Purkinje cell (primary cell): Measurements from ENCODE around the gene BTNL3. TPM values are rescaled to one million over a fixed set of nuclear protein-coding genes. Genes with fewer than 3 reads are reported as not detected.

Source experiments
- polyA plus RNA-seq: library from polyadenylated mRNA; unstranded; fragments of >200 nt; fragmentation: Nextera tagmentation; gene quantifications from 2 replicates; pipeline ENCODE4 v1.2.1, GENCODE V29; 2014

Gene BTNL3
- polyA plus RNA-seq: not detected in 2 replicates

DNA sequence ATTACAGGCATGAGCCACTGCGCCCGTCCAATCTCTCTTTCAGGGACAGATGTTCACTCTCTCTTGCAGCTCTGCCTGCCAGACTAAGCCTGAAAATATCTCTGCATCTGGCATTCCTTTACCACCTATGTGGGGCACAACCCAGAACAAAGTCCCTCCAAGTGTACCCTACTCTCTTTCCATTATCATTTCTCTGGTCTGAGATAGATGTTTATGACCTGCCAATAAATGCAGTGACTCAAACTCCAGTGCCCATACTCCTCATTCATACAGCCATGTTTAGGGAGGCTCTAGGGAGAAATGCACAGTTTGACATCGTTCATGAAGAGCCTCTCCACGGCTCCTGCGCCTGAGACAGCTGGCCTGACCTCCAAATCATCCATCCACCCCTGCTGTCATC lies at the start of gene BTNL3:
TSS of gene BTNL3 (plus strand) at position 255 of the 400 bp plus-strand sequence. CDS start 183 bp downstream, outside the sequence.

DNA sequence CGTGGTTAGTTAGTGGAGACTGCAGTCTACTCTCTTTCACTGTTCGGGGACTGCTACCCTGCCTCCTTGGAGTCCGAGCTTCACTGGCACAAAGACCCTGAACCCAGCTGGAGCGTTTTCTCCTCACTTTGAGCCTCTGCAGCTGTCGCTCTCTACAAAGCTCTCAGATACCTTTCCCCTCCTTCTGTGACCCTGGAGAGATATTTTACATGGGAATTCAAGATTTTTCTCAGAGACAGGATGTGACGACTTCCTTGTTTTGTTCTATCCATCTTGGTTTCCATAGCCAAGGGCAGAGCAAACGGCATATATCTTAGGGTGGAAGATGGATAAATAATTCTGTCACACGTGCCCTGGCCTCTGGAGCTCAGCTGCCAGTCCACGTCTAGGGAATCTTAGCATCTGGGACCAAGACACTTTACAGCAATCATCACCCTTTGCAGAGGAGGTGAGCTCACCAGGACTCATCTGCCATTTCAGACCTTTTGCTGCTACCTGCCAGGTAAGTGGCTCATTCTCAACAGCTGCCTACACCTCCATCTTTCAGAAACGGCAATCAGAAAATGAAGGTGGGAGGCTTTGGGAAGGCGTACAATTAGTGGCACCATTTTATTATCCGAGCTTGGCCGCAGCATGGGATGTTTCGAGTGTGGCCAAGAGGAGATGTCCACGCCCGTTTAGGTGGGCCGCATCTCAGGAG lies 51.4 kb downstream of the BTNL3 start, which contains the start of gene BTNL9:
TSS of gene BTNL9 (plus strand) at position 336 of the 700 bp plus-strand sequence. CDS start 5,224 bp downstream, outside the sequence.

Other genes starting within 250 kb of the BTNL3 start
- gene OR2Y1, start 248.8 kb upstream of the BTNL3 start, polyA plus RNA-seq: not detected in 2 replicates
- gene MGAT1, start 186.0 kb upstream of the BTNL3 start, polyA plus RNA-seq: 1.9 and 5.5 TPM in 2 replicates
- 21.7 and 43.9 TPM in 2 replicates for gene ZFP62, start 127.6 kb upstream of the BTNL3 start, polyA plus RNA-seq
- gene BTNL8, start 89.7 kb upstream of the BTNL3 start, polyA plus RNA-seq: not detected in 2 replicates
- gene BTNL9, start 51.4 kb downstream of the BTNL3 start, polyA plus RNA-seq: not detected in 2 replicates
- gene OR2V1, start 142.3 kb downstream of the BTNL3 start, polyA plus RNA-seq: not detected in 2 replicates
- not detected in 2 replicates for gene OR2V2, start 158.7 kb downstream of the BTNL3 start, polyA plus RNA-seq
- 0.35 TPM in 1 of 2 replicates, not detected in the other for gene TRIM7, start 216.3 kb downstream of the BTNL3 start, polyA plus RNA-seq
- 2.4 and 3.1 TPM in 2 replicates for gene TRIM41, start 234.4 kb downstream of the BTNL3 start, polyA plus RNA-seq